HCT116 (cell line): ENCODE measurements around the gene NXPE4. TPM values are rescaled to one million over a fixed set of nuclear protein-coding genes. Genes with fewer than 3 reads are reported as not detected.

ENCODE experiments used
- ATAC-seq: fragments of 200-7000 bp; cut with Tn5 transposase; 2 replicates; pipeline ENCODE4 v1.9.1; 2020; ENCODE audit warnings: mild to moderate bottlenecking, moderate library complexity
- BruUV-seq: library from RNA; stranded (reverse); fragments of 400-500 nt; replicated peaks from 2 replicates; lab custom pipeline; 2021; lab: Mats Ljungman, UMichigan
- CTCF ChIA-PET: fragments of 300-600 bp; sonication (Branson Sonifier 250); formaldehyde crosslinking; loops from one replicate; lab custom pipeline; 2021; ENCODE audit warnings: antibody characterized with exemption; lab: Charles Lee
- POLR2A ChIA-PET: fragments of 300-600, 350-600 bp; sonication (Branson Sonifier 250); formaldehyde crosslinking; loops from one replicate; lab custom pipeline; 2021; ENCODE audit warnings: antibody characterized with exemption; lab: Charles Lee
- RAD21 ChIA-PET, 2 experiments: fragments of 300-600 bp; sonication (Branson Sonifier 250); formaldehyde crosslinking; loops; one replicate each; lab custom pipeline; 2023; ENCODE audit warnings: low total read pairs in 2 of 2; ENCODE audit not compliant: uncharacterized antibody in 2 of 2, unreplicated experiment in 2 of 2, low non-redundant PET in 1 of 2; lab: Charles Lee
- DNase-seq: peaks from one replicate; pipeline ENCODE4 v3.0.0-alpha.2; 2010; ENCODE audit warnings: low read depth, low spot score
- H2AFZ ChIP-seq: fragments of 200-600 bp; shearing (Covaris generic), sonication (generic); 2 replicates; pipeline ENCODE4 v1.6.1; 2017; ENCODE audit warnings: low read depth, mixed run types, mixed read lengths, antibody characterized with exemption, low read length; ENCODE audit not compliant: poor library complexity, severe bottlenecking
- H3K27ac ChIP-seq: 2 replicates; pipeline ENCODE4 v1.5.1; 2012; ENCODE audit warnings: low read depth, low read length
- H3K27me3 ChIP-seq: fragments of 200-600 bp; sonication (generic); 2 replicates; pipeline ENCODE4 v1.6.1; 2016; ENCODE audit warnings: mixed run types, low read length, mixed read lengths; ENCODE audit not compliant: insufficient read depth
- H3K36me3 ChIP-seq, 2 experiments: fragments of 200-500 bp in 1 of 2; fragments of 200-600 bp in 1 of 2; sonication (Bioruptor generic) in 1 of 2; sonication (generic) in 1 of 2; 2 replicates each; pipeline versions ENCODE4 v1.5.1 to v1.6.1; 2014 to 2016; ENCODE audit warnings: low read length in 2 of 2, inconsistent platforms in 1 of 2, mixed read lengths in 1 of 2, mixed run types in 1 of 2; ENCODE audit not compliant: insufficient read depth in 2 of 2, control insufficient read depth in 1 of 2
- H3K4me1 ChIP-seq, 2 experiments: fragments of 200-600 bp in 1 of 2; sonication (generic) in 1 of 2; 2 replicates each; pipeline versions ENCODE4 v1.5.1 to v1.6.1; 2012 to 2017; ENCODE audit warnings: low read length in 2 of 2, inconsistent platforms in 1 of 2, mild to moderate bottlenecking in 1 of 2, mixed read lengths in 1 of 2, mixed run types in 1 of 2, moderate library complexity in 1 of 2; ENCODE audit not compliant: insufficient read depth in 2 of 2, control insufficient read depth in 1 of 2
- H3K4me2 ChIP-seq: fragments of 200-600 bp; sonication (generic); 2 replicates; pipeline ENCODE4 v1.6.1; 2017; ENCODE audit warnings: mixed run types, low read length, mixed read lengths
- H3K4me3 ChIP-seq, 2 experiments: fragments of 200-600 bp in 1 of 2; sonication (generic) in 1 of 2; replicated peaks in 1 of 2; 2 replicates each; pipeline ENCODE4 v1.5.1; 2011 to 2016; ENCODE audit warnings: low read length in 2 of 2, control low read depth in 1 of 2, low read depth in 1 of 2, mild to moderate bottlenecking in 1 of 2, mixed read lengths in 1 of 2, mixed run types in 1 of 2
- H3K79me2 ChIP-seq: fragments of 200-600 bp; sonication (generic); 2 replicates; pipeline ENCODE4 v1.6.1; 2017; ENCODE audit warnings: mild to moderate bottlenecking, mixed run types, low read length, moderate library complexity, mixed read lengths; ENCODE audit not compliant: insufficient read depth
- H3K9ac ChIP-seq: fragments of 200-600 bp; sonication (generic); 2 replicates; pipeline ENCODE4 v1.6.1; 2016; ENCODE audit warnings: low read length, mixed read lengths
- H3K9me2 ChIP-seq: fragments of 200-600 bp; sonication (generic), shearing (Covaris generic); 2 replicates; pipeline ENCODE4 v1.6.1; 2017; ENCODE audit warnings: mixed run types, mild to moderate bottlenecking, moderate library complexity; ENCODE audit not compliant: insufficient read depth
- H3K9me3 ChIP-seq, 2 experiments: fragments of 200-500 bp in 1 of 2; fragments of 200-600 bp in 1 of 2; sonication (Bioruptor generic) in 1 of 2; sonication (generic) in 1 of 2; 2 replicates each; pipeline ENCODE4 v1.6.1; 2014 to 2017; ENCODE audit warnings: low read length in 2 of 2, mixed read lengths in 2 of 2, inconsistent platforms in 1 of 2, low read depth in 1 of 2, mild to moderate bottlenecking in 1 of 2, mixed run types in 1 of 2, moderate library complexity in 1 of 2; ENCODE audit not compliant: control insufficient read depth in 1 of 2, insufficient read depth in 1 of 2
- H4K20me1 ChIP-seq: fragments of 200-600 bp; sonication (generic), shearing (Covaris generic); 2 replicates; pipeline ENCODE4 v1.6.1; 2017; ENCODE audit warnings: mixed run types, mild to moderate bottlenecking, moderate library complexity; ENCODE audit not compliant: insufficient read depth
- EGR1 ChIP-seq: IDR thresholded peaks from 2 replicates; pipeline ENCODE4 v1.6.1; 2012; ENCODE audit warnings: low read depth
- POLR2A ChIP-seq: IDR thresholded peaks from 2 replicates; pipeline ENCODE4 v1.7.0; 2011; ENCODE audit warnings: borderline replicate concordance; ENCODE audit not compliant: insufficient read depth, insufficient read length; ENCODE audit errors: extremely low read depth
- POLR2AphosphoS5 ChIP-seq: IDR thresholded peaks from 2 replicates; pipeline ENCODE4 v1.6.1; 2011; ENCODE audit warnings: mild to moderate bottlenecking, low read depth, low read length, moderate library complexity
- SIN3A ChIP-seq: IDR thresholded peaks from 2 replicates; pipeline ENCODE4 v1.6.1; 2012; ENCODE audit warnings: low read depth
- YY1 ChIP-seq: IDR thresholded peaks from 2 replicates; pipeline ENCODE4 v1.6.1; 2011; ENCODE audit warnings: low read length, low read depth, moderate library complexity, mild to moderate bottlenecking; ENCODE audit not compliant: insufficient replicate concordance; ENCODE audit errors: extremely low read depth
- ZFX ChIP-seq: fragments of 450-650 bp; IDR thresholded peaks from 2 replicates; pipeline ENCODE4 v1.6.1; 2017
- intact Hi-C: fragments of 100-400 bp; cut with micrococcal nuclease; formaldehyde crosslinking; loops from 2 replicates; pipeline ENCODE4 v1.10.0; 2022
- total RNA-seq: library from RNA; stranded (reverse); gene quantifications from one replicate; pipeline ENCODE4 v1.2.1, GENCODE V29; 2021; ENCODE audit not compliant: unreplicated experiment
- TF ChIP-seq, protein P1 (sequence below): IDR thresholded peaks from 2 replicates; pipeline ENCODE4 v1.6.1; 2011; ENCODE audit warnings: mild to moderate bottlenecking, low read length, moderate library complexity; ENCODE audit not compliant: insufficient replicate concordance; ENCODE audit errors: extremely low read depth
- TF ChIP-seq, protein P2 (sequence below): IDR thresholded peaks from 2 replicates; pipeline ENCODE4 v1.6.1; 2012

The NXPE4 gene
- total RNA-seq, 1 experiment from 2014 or later, result not detected

DNA sequence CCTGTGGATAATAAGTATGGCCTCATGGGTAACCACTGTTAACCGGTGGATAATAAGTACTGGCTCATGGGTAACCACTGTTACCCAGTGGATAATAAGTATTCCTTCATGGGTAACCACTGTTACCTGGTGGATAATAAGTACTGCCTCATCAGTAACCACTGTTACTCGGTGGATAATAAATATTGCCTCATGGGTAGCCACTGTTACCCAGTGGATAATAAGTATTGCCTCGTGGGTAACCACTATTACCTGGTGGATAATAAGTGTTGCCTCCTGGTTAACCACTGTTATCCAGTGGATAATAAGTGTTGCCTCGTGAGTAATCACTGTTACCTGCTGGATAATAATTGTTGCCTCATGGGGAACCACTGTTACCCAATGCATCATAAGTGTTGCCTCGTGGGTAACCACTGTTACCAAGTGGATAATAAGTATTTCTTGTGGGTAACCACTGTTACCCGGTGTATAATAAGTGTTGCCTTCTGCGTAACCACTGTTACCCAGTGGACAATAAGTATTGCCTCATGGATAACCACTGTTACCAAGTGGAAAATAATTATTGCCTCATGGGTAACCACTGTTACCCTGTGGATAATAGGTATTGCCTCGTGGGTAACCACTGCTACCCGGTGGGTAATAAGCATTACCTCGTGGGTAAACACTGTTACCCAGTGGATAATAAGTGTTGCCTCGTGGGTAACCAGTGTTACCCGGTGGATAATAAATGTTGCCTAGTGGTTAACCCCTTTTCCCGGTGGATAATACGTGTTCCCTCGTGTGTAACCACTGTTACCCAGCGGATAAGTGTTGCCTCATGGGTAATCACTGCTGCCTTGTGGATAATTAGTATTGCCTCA lies 26.6 kb upstream of the NXPE4 start:
- no peak for ATAC-seq

More for the DNA sequence above, 26.6 kb upstream of the NXPE4 start:
- ChIA-PET RAD21 (no interaction called here), CTCF (no interaction called here), POLR2A (no interaction called here)
- Histone ChIP-seq H3K9me3 (peaks cover 8 to 37% of the 10 kb centered on the region in 2 experiments; a peak in 2 of 4 replicates), H2AFZ (no peak overlapping the region), H3K4me2 (no peak overlapping the region), H3K27ac (no peak overlapping the region), H3K27me3 (no peaks in the 10 kb centered on the region), H3K36me3 (no peaks in the 10 kb centered on the region), H3K4me3 (no peak overlapping the region), H3K9ac (no peak overlapping the region), H4K20me1 (no peaks in the 10 kb centered on the region), H3K9me2 (no peaks in the 10 kb centered on the region), H3K79me2 (no peaks in the 10 kb centered on the region), H3K4me1 (no peaks in the 10 kb centered on the region)
- no peak for TF ChIP-seq POLR2A
- TF ChIP-seq YY1, result no peak
- TF ChIP-seq EGR1, result no peak
- TF ChIP-seq ZFX, result no peak
- TF ChIP-seq POLR2AphosphoS5, result no peak
- TF ChIP-seq, protein P1, sequence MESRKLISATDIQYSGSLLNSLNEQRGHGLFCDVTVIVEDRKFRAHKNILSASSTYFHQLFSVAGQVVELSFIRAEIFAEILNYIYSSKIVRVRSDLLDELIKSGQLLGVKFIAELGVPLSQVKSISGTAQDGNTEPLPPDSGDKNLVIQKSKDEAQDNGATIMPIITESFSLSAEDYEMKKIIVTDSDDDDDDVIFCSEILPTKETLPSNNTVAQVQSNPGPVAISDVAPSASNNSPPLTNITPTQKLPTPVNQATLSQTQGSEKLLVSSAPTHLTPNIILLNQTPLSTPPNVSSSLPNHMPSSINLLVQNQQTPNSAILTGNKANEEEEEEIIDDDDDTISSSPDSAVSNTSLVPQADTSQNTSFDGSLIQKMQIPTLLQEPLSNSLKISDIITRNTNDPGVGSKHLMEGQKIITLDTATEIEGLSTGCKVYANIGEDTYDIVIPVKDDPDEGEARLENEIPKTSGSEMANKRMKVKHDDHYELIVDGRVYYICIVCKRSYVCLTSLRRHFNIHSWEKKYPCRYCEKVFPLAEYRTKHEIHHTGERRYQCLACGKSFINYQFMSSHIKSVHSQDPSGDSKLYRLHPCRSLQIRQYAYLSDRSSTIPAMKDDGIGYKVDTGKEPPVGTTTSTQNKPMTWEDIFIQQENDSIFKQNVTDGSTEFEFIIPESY, result no peak
- no peak for TF ChIP-seq SIN3A
- TF ChIP-seq, protein P2, sequence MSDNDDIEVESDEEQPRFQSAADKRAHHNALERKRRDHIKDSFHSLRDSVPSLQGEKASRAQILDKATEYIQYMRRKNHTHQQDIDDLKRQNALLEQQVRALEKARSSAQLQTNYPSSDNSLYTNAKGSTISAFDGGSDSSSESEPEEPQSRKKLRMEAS, result no peak
- intact Hi-C loops, result no loop called here
- no TSS peak for BruUV-seq
- DNase-seq, result no peak
